Urothelium cell line (cell line): Measurements from ENCODE around the gene ZNF609.
A peak's percentile ranks its signal among the peaks of the same experiment; 100 is the strongest.

Experiments
- DNase-seq: peaks from one replicate; pipeline ENCODE4 v3.0.0; 2011; ENCODE audit warnings: low spot score, mixed read lengths
- FAIRE-seq: peaks from 2 replicates; lab custom pipeline; 2011; peaks lifted over from hg19 to GRCh38; lab: Jason Lieb, UNC

ZNF609 gene

DNA sequence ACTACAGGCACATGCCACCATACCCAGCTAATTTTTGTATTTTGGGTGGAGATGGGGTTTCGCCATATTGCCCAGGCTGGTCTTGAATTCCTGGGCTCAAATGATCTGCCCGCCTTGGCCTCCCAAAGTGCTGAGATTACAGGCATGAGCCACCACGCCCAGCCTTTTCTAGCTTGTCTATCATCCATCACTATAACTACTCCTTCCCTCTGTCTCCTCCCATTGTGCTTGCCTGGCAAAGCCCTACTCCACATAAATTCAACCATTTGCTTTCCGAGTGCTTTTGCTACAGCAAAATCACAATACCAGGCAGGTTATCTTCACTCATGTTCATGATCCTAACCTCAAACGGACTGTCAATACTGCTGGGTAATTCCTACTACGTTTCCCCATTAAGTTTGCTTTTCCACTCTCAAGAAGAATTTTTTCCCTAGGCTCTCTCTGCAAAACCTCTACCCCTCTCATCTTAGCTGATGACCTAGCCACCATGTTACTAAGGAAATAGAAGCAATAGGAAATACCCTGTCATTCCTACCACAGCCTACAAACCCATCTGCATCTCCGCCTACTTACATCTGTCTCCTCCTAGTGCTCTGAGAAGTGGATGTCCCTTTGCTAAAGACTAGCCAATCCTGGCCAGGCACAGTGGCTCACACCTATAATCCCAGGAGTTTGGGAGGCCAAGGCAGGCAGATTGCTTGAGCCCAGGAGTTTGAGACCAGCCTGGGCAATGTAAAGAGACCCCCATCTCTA lies 250.5 kb downstream of the ZNF609 start:
- no peak for DNase-seq

DNA sequence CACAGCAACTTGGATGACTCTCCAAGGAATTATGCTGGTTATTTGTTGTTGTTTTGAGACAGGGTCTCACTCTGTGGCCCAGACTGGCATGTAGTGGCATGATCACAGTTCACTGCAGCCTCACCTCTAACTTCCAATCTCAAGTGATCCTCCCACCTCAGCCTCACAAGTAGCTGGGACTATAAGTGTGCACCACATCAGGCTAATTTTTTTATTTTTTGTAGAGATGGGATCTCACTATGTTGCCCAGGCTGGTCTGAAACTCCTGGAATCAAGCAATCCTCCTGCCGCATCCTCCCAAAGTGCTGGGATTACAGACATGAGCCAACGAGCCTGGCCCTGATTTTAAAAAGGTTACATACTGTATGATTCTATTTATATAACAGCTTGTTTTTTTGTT lies 252.0 kb downstream of the ZNF609 start:
- FAIRE-seq (no peak), DNase-seq (no peak)

More for the DNA sequence above, 250.5 kb downstream of the ZNF609 start:
- FAIRE-seq: no peak

DNA sequence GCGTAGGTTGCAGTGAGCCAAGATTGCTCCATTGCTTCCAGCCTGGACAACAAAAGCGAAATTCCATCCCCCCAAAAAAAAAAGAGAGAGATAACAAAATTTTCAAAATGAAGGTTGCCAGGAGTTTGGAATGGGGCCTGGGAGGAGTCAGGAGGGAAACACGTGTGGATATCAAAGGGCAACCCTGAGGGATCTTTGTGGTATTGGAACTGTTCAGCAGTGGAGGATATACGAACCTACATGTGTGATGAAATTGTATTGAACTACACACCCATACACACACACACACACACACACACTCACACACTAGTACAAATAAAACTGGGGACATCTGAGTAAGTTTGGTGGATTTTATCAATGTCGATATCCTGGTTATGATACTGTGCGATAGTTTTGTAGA lies 253.2 kb downstream of the ZNF609 start:
- FAIRE-seq: no peak

DNA sequence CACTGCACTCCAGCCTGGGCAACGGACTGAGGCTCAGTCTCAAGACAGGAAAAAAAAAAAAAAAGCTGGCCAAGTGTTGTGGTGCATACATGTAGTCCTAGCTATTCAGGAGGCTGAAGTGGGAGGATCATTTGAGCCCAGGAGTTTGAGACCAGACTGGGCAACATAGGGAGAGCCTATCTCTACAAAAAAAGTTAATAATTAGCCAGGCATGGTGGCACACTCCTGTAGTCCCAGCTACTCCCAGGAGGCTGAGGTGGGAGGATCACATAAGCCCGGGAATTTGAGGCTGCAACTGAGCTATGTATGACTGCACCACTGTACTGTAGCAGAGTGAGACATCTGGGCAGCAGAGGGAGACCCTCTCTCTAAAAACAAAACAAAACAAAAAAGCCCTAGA lies 256.1 kb downstream of the ZNF609 start:
- DNase-seq (no peak), FAIRE-seq (no peak)

More for the DNA sequence above, 253.2 kb downstream of the ZNF609 start:
- no peak for DNase-seq

DNA sequence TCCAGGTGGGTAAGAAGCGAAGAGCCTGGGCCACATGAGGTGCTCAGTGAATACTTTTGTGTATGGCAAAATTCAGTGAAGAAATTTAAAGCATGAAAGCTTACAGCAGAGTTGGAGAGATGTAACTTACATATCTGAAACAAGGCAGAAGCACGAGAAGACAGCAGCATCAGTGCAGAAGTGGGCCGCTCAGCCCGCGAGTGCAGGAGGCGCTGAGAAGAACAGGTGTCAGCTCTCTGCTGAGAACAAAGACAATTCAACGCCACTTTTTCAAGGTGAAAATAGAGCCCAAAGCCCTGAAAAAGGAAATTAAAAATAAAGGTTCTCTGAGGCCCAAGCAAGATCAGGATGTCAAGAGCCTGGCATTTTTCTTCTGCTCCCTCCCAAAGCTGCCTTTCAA lies 256.8 kb downstream of the ZNF609 start:
- FAIRE-seq: no peak
- no peak for DNase-seq

DNA sequence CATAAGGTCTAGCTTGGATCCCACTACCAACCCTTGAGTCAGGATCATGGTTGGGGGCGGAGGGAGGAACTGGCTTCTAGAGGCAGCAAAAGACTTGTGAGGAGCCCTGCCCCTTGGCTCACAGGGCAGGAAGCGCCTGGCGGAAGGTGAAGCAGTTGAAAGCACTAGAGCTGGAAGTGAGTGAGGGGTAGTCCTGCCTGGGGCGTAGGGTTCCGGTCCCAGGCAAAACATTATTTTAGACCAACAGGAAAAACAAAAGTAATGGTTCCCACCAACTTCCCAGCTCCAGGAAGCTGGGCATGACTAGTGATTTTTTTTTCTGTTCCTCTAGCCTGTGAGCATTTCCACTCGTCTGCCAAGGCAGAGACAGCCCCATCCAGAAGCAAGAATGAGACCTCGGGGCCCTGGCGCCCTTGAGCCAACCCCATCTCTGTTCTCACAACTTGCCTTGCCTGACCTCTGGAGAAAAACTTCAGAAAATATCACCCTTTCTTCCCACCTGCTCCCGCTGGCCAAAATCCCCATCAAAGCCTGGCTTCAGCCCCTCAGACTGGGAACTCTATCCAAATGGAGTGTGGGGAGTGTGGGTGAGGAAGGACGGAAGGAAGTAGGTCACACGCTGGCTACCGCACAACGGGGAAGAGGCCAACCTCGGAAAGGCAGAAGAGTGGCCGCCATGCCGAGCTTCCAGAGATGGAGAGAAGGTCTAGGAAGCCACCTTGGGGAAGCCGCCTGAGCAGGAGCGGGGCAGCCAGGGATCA lies 257.5 kb downstream of the ZNF609 start:
- FAIRE-seq: no peak
- no peak for DNase-seq

DNA sequence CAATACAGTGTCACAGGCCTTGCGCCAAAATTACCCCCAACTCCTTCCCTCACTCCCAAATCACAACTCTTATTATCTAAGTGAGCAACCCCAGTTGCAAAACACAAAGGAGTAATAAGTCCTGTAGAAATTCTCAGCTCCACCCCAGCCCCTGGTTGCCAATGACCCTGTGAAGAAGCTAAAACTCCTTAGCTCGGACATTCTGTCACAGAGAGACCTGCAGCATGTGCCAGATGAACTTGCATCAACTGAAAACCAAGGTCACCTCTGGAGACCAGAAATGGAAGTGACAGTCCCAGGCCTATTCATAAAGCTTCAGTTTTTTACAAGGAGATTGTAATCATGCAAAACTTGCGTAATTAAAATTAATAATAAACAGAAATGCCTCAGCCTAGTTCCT lies 259.8 kb downstream of the ZNF609 start:
- DNase-seq (no peak), FAIRE-seq (no peak)

DNA sequence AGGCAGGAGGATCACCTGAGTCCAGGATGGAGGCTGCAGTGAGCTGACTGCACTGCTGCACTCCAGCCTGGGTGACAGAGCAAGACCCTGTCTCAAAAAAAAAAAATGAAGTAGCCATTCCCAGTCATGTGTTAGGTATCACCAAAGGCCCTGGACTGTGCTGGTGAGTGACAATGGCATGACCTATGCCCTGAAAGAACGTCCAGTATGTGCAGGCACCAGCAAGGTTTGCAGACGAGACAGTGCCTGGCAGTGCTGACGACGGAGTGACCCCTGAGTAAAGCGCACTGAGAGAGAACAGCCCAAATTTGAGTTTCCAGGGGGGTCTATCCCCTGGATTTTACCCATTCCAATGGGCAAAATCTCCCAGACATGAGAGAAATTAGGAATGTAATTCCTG lies 269.8 kb downstream of the ZNF609 start:
- FAIRE-seq: no peak
- no peak for DNase-seq

DNA sequence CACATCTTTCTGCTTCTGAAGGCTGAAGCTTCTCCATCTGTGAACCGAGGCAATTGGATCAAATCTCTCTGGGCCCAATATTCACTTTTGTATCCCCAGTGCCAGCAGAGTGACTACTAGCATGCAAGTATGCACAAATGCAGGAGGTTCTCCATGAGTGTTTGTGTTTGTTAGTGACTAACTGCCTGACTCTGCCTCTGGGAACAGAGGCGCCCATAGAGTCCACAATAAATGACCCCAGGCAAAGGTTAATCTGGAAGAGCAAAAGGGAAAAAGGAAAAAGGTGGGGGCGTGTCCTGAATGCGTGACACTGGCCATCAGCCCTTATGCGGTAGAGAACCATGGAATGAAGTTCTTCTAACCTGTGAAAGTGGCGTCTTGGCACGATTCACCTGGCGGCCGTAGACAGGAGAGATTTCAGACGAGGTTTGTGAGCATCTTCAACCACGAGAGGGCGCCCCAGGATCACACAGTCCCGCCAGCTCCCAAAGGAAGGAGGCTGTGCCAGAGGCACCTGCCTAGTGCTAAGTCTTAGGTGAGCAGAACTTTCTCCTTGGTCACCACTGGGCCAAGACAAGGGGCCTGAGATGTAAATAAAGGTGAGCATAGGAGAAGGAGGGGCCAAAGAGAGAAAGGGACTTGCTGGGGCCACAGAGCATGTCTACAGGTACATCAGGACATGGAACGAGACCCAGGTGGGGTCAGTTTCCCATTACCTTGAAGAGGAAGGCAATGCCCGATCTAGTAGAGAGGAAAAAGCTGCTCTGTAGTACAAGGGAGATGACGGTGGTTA lies 270.8 kb downstream of the ZNF609 start:
- peak; percentile 84 for DNase-seq
- peak; percentile 63 for FAIRE-seq

DNA sequence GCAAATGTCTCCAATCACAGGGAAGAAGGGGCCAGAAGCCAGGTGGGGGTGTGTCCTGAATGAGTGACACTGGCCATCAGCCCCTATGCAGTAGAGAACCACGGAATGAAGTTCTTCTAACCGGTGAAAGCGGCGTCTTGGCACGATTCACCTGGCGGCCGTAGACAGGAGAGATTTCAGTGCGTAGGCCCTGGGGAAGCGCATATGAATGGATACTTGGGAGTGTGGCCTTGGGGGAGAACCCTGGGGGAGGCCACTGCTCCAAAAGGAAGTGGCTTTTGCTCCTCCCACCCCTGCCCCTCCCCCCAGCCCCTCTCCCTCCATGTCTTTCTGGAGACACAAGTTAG lies 271.4 kb downstream of the ZNF609 start:
- FAIRE-seq (no peak), DNase-seq (no peak)

DNA sequence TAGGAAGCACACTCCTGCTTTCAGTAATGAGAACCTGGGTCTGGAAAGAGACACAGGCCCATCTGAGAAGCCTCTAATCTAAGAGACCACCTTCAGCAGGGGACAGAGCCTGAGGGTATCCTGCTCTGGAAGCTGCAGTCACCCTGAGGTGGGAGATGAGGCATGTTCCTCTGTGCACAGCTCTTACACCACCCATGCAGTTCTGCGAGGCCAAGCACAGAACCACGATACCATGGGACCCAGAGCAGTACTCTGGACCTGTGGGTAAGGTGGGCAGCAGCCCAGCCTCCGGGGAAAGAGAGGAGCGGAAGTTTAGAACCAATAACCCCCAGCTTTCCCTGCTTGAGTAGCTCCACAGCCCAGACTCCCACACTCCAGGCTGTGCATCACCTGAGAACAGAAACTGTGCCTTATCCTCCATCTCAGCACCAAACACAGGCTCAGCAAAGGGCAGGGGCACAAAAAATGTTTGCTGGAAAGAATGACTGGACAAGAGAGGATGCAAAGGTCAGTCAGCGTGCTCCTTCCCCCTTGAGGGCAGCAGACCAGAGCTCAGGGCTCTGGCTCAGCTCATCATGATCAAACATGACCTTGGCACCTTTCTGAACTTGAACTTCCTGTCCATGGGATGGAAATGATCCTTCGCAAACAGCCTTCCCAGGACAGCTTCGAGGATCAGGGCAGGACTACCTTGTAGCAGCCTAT lies 271.9 kb downstream of the ZNF609 start:
- FAIRE-seq (no peak), DNase-seq (no peak)
